Endodermal cell (in vitro differentiated cells): ENCODE measurements around the gene PSMB7. TPM values are rescaled to one million over a fixed set of nuclear protein-coding genes. Genes with fewer than 3 reads are reported as not detected.

Experiments
- DNase-seq: peaks from one replicate; pipeline ENCODE4 v3.0.0-alpha.2; 2017
- H3K27ac ChIP-seq: 2 replicates; pipeline ENCODE4 v1.5.1; 2013; ENCODE audit warnings: mild to moderate bottlenecking, low read depth, low read length, moderate library complexity
- H3K27me3 ChIP-seq: 2 replicates; pipeline ENCODE4 v1.6.1; 2013; ENCODE audit warnings: mild to moderate bottlenecking, low read length, moderate library complexity; ENCODE audit not compliant: insufficient read depth, control insufficient read depth, poor library complexity, severe bottlenecking
- H3K36me3 ChIP-seq: 2 replicates; pipeline ENCODE4 v1.7.0; 2013; ENCODE audit warnings: mild to moderate bottlenecking, low read length, moderate library complexity; ENCODE audit not compliant: control insufficient read depth, insufficient read depth
- H3K4me1 ChIP-seq: one replicate; pipeline ENCODE4 v1.7.0; 2013; ENCODE audit warnings: low read length; ENCODE audit not compliant: control insufficient read depth, insufficient read depth
- H3K4me3 ChIP-seq: 2 replicates; pipeline ENCODE4 v1.5.1; 2013; ENCODE audit warnings: mild to moderate bottlenecking, low read length, moderate library complexity
- H3K9ac ChIP-seq: 2 replicates; pipeline ENCODE4 v1.6.1; 2013; ENCODE audit warnings: mild to moderate bottlenecking, low read length, moderate library complexity; ENCODE audit not compliant: poor library complexity, severe bottlenecking; ENCODE audit errors: extremely low read depth
- H3K9me3 ChIP-seq: 2 replicates; pipeline ENCODE4 v1.6.1; 2013; ENCODE audit warnings: mild to moderate bottlenecking, low read length, moderate library complexity; ENCODE audit not compliant: control insufficient read depth
- H3K27ac Mint-ChIP-seq: 2 replicates; pipeline ENCODE4 v1.8.0; 2020; ENCODE audit warnings: mixed read lengths
- H3K27me3 Mint-ChIP-seq: 2 replicates; pipeline ENCODE4 v1.8.0; 2021; ENCODE audit warnings: mild to moderate bottlenecking, mixed read lengths; ENCODE audit not compliant: insufficient read depth
- H3K36me3 Mint-ChIP-seq: 2 replicates; pipeline ENCODE4 v1.8.0; 2020; ENCODE audit warnings: low read depth, mixed read lengths
- H3K4me1 Mint-ChIP-seq: 2 replicates; pipeline ENCODE4 v1.8.0; 2020; ENCODE audit warnings: mixed read lengths
- H3K4me3 Mint-ChIP-seq: 2 replicates; pipeline ENCODE4 v1.8.0; 2020; ENCODE audit warnings: mild to moderate bottlenecking, moderate library complexity, mixed read lengths
- H3K9me3 Mint-ChIP-seq: 2 replicates; pipeline ENCODE4 v1.8.0; 2020; ENCODE audit warnings: mild to moderate bottlenecking, mixed read lengths
- CTCF ChIP-seq: fragments of 200-600 bp; sonication (generic); conservative IDR thresholded peaks from 2 replicates; pipeline ENCODE4 v1.5.0; 2021; ENCODE audit warnings: antibody characterized with exemption, mild to moderate bottlenecking
- WGBS, 2 experiments: methylation state at CpG; one replicate each; pipeline versions ENCODE4 v1.1.5 to v1.1.7; 2013; ENCODE audit warnings: missing lambda C conversion rate in 2 of 2, mixed read lengths in 1 of 2; ENCODE audit not compliant: insufficient coverage in 1 of 2, insufficient read length in 1 of 2; 5-methylcytosine and 5-hydroxymethylcytosine counted together
- total RNA-seq, 2 donors: library from RNA; stranded (reverse); fragmentation: NEBNext Ultra II Directional in 1 of 2; extraction: Animal tissue kit (Norgen Biotek cat#: 25700) in 1 of 2; gene quantifications; 2 replicates in 1 of 2; 3 replicates in 1 of 2; pipeline ENCODE4 v1.2.1, GENCODE V29; 2021

Gene PSMB7
- total RNA-seq, 2 donors from 2014 or later = 203 to 223 TPM

- H3K36me3 Mint-ChIP-seq = no peaks in the 10 kb centered on the region
- no peak for TF ChIP-seq CTCF
- no peak overlapping the region for H3K27ac Mint-ChIP-seq
- peaks cover 22% of the 10 kb centered on the region for H3K27me3 Mint-ChIP-seq
- no peaks in the 10 kb centered on the region for H3K4me1 Mint-ChIP-seq
- H3K9ac ChIP-seq = no peak overlapping the region
- no peaks in the 10 kb centered on the region for H3K27me3 ChIP-seq
- H3K4me1 ChIP-seq = no peaks in the 10 kb centered on the region
- no peak overlapping the region for H3K27ac ChIP-seq
- H3K4me3 Mint-ChIP-seq = no peak overlapping the region
- H3K9me3 ChIP-seq = no peaks in the 10 kb centered on the region
- no peak overlapping the region for H3K4me3 ChIP-seq
- DNase-seq = no peak
- no peaks in the 10 kb centered on the region for H3K9me3 Mint-ChIP-seq
- H3K36me3 ChIP-seq = no peaks in the 10 kb centered on the region
Measured at GRCh38 chr9:124436320-124436719, 21.1 kb upstream of the PSMB7 start.

GRCh38 chr9:124429530-124429867 is 14.3 kb upstream of the PSMB7 start:
- Mint-ChIP-seq H3K36me3 (no peaks in the 10 kb centered on the region), H3K9me3 (no peaks in the 10 kb centered on the region)
- WGBS, 2 experiments = 90 to 94% methylated on average over 4 of the region's 4 CpGs

GRCh38 chr9:124428751-124429529 is 13.7 kb upstream of the PSMB7 start:
- no peaks in the 10 kb centered on the region for H3K36me3 Mint-ChIP-seq
- H3K4me1 Mint-ChIP-seq = no peaks in the 10 kb centered on the region
- H3K27me3 Mint-ChIP-seq = peaks cover 8% of the 10 kb centered on the region
- Histone ChIP-seq H3K4me3 (no peak overlapping the region), H3K27ac (no peak overlapping the region), H3K9ac (no peak overlapping the region), H3K9me3 (no peaks in the 10 kb centered on the region), H3K36me3 (no peaks in the 10 kb centered on the region), H3K4me1 (no peaks in the 10 kb centered on the region), H3K27me3 (peaks cover 7% of the 10 kb centered on the region)
- peak; percentile 33 for DNase-seq
- H3K9me3 Mint-ChIP-seq = no peaks in the 10 kb centered on the region
- TF ChIP-seq CTCF = no peak
- H3K27ac Mint-ChIP-seq = no peak overlapping the region
- WGBS, 2 experiments = 93 to 94% methylated on average over 19 to 28 of the region's 28 CpGs
- H3K4me3 Mint-ChIP-seq = no peak overlapping the region

More at GRCh38 chr9:124429530-124429867, 14.3 kb upstream of the PSMB7 start:
- no peak for TF ChIP-seq CTCF
- Histone ChIP-seq H3K9ac (no peak overlapping the region), H3K36me3 (no peaks in the 10 kb centered on the region), H3K27ac (no peak overlapping the region), H3K4me3 (no peak overlapping the region), H3K27me3 (peaks cover 1% of the 10 kb centered on the region), H3K4me1 (no peaks in the 10 kb centered on the region), H3K9me3 (no peaks in the 10 kb centered on the region)
- H3K4me1 Mint-ChIP-seq = no peaks in the 10 kb centered on the region
- H3K27me3 Mint-ChIP-seq = peaks cover 3% of the 10 kb centered on the region
- H3K27ac Mint-ChIP-seq = no peak overlapping the region
- H3K4me3 Mint-ChIP-seq = no peak overlapping the region
- DNase-seq = no peak
